ENCODE data around the gene DNER.
A peak's percentile ranks its signal among the peaks of the same experiment; 100 is the strongest.

DNA sequence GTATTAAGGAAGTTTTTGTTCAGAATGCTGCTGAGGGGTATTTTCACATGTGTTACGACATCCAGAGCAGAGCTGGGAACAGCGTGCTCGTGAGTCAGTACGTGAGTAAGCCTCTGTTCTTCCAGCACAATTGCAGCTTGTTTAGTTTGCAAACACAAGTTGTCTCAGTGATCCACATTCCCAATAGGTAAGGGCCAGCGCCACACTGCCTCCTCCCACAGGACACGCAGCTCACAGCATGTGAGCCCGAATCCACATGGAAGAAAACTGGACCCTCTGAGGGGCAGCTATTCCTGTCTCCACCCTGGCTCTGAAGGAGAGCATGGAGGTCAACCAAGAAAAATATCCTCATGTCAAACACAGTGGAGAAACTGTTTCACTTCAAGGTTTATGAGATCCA, 269.3 kb downstream of the DNER start:
- TF ChIP-seq, protein P1, sequence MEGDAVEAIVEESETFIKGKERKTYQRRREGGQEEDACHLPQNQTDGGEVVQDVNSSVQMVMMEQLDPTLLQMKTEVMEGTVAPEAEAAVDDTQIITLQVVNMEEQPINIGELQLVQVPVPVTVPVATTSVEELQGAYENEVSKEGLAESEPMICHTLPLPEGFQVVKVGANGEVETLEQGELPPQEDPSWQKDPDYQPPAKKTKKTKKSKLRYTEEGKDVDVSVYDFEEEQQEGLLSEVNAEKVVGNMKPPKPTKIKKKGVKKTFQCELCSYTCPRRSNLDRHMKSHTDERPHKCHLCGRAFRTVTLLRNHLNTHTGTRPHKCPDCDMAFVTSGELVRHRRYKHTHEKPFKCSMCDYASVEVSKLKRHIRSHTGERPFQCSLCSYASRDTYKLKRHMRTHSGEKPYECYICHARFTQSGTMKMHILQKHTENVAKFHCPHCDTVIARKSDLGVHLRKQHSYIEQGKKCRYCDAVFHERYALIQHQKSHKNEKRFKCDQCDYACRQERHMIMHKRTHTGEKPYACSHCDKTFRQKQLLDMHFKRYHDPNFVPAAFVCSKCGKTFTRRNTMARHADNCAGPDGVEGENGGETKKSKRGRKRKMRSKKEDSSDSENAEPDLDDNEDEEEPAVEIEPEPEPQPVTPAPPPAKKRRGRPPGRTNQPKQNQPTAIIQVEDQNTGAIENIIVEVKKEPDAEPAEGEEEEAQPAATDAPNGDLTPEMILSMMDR (conservative IDR thresholded peaks at IDR 0.05; ENCODE audit: low read depth, low read length) = no peak
- TF ChIP-seq CEBPB (IDR thresholded peaks at IDR 0.05; ENCODE audit: low read depth, low read length) (peak; percentile 91), RAD21 (IDR thresholded peaks at IDR 0.05; ENCODE audit: low read length) (no peak), POLR2A (IDR thresholded peaks at IDR 0.05; ENCODE audit: low read depth, low read length) (no peak), CHD1 (IDR thresholded peaks at IDR 0.05; ENCODE audit: low read depth, low read length) (no peak), USF2 (IDR thresholded peaks at IDR 0.05; ENCODE audit: low read depth, low read length) (no peak), RFX5 (IDR thresholded peaks at IDR 0.05; ENCODE audit: low read depth, low read length) (no peak)

Data from IMR-90 (cell line).